PC-3 (cell line): ENCODE results near the gene SENP3. TPM values are rescaled to one million over a fixed set of nuclear protein-coding genes. Genes with fewer than 3 reads are reported as not detected.

ENCODE experiments used
- ATAC-seq: fragments of 200-7000 bp; cut with Tn5 transposase; 2 replicates; pipeline ENCODE4 v1.9.1; 2020; ENCODE audit warnings: mild to moderate bottlenecking, moderate library complexity
- BruUV-seq: library from RNA; stranded (reverse); fragments of 400-500 nt; replicated peaks from 2 replicates; lab custom pipeline; 2021; lab: Mats Ljungman, UMichigan
- CTCF ChIA-PET: fragments of 300-600 bp; sonication (Branson Sonifier 250); formaldehyde crosslinking; loops from one replicate; lab custom pipeline; 2022; ENCODE audit warnings: antibody characterized with exemption; lab: Charles Lee
- POLR2A ChIA-PET: fragments of 300-600 bp; sonication (Branson Sonifier 250); formaldehyde crosslinking; loops from one replicate; lab custom pipeline; 2022; ENCODE audit warnings: antibody characterized with exemption; ENCODE audit not compliant: unreplicated experiment; lab: Charles Lee
- DNase-seq: peaks from one replicate; pipeline ENCODE4 v3.0.0-alpha.2; 2015
- H2AFZ ChIP-seq: fragments of 300-600 bp; sonication (generic); 2 replicates; pipeline ENCODE4 v1.6.0; 2016; ENCODE audit warnings: antibody characterized with exemption, low read length
- H3F3A ChIP-seq: fragments of 300-600 bp; sonication (generic); one replicate; pipeline ENCODE4 v1.6.0; 2017; ENCODE audit warnings: antibody characterized with exemption, low read length, control low read depth, mild to moderate bottlenecking; ENCODE audit not compliant: unreplicated experiment
- H3K27ac ChIP-seq: fragments of 300-600 bp; sonication (generic); 2 replicates; pipeline ENCODE4 v1.5.1; 2016; ENCODE audit warnings: mild to moderate bottlenecking, low read length
- H3K27me3 ChIP-seq: fragments of 300-600 bp; sonication (generic); 2 replicates; pipeline ENCODE4 v1.6.1; 2016; ENCODE audit warnings: low read length, mixed read lengths
- H3K36me3 ChIP-seq: fragments of 300-600 bp; sonication (generic); 2 replicates; pipeline ENCODE4 v1.6.1; 2016; ENCODE audit warnings: low read depth, mixed run types, low read length, mixed read lengths
- H3K4me1 ChIP-seq: fragments of 300-600 bp; sonication (generic); 2 replicates; pipeline ENCODE4 v1.5.1; 2016; ENCODE audit warnings: low read length; ENCODE audit not compliant: insufficient read depth
- H3K4me2 ChIP-seq: fragments of 300-600 bp; sonication (generic); 2 replicates; pipeline ENCODE4 v1.6.0; 2016; ENCODE audit warnings: low read length
- H3K4me3 ChIP-seq: fragments of 300-600 bp; sonication (generic); 2 replicates; pipeline ENCODE4 v1.5.1; 2016; ENCODE audit warnings: mild to moderate bottlenecking, low read length, mixed read lengths
- H3K79me2 ChIP-seq: fragments of 300-600 bp; sonication (generic); 2 replicates; pipeline ENCODE4 v1.6.1; 2017; ENCODE audit warnings: low read length, mixed read lengths
- H3K9ac ChIP-seq: fragments of 300-600 bp; sonication (generic); 2 replicates; pipeline ENCODE4 v1.6.0; 2016; ENCODE audit warnings: mild to moderate bottlenecking, low read length
- H3K9me2 ChIP-seq: fragments of 300-600 bp; sonication (generic); replicated peaks from 2 replicates; pipeline ENCODE4 v1.6.1; 2016; ENCODE audit warnings: mixed run types, low read length, mixed read lengths
- H3K9me3 ChIP-seq: fragments of 300-600 bp; sonication (generic); 2 replicates; pipeline ENCODE4 v1.6.1; 2016; ENCODE audit warnings: low read length, mixed read lengths
- H4K20me1 ChIP-seq: fragments of 300-600 bp; sonication (generic); 2 replicates; pipeline ENCODE4 v1.6.1; 2016; ENCODE audit warnings: low read length, mixed read lengths
- CTCF ChIP-seq: fragments of 300-600 bp; sonication (generic); conservative IDR thresholded peaks from 2 replicates; pipeline ENCODE4 v1.5.1; 2017; ENCODE audit warnings: antibody characterized with exemption, low read depth, mild to moderate bottlenecking, low read length
- EZH2 ChIP-seq: fragments of 300-600 bp; sonication (generic); IDR thresholded peaks from one replicate; pipeline ENCODE4 v1.6.1; 2017; ENCODE audit warnings: antibody characterized with exemption, mild to moderate bottlenecking, low read length; ENCODE audit not compliant: unreplicated experiment
- EZH2phosphoT487 ChIP-seq: fragments of 300-600 bp; sonication (generic); IDR thresholded peaks from 2 replicates; pipeline ENCODE4 v1.6.1; 2018; ENCODE audit warnings: mild to moderate bottlenecking, antibody characterized with exemption, low read length, borderline replicate concordance
- intact Hi-C: fragments of 100-400 bp; cut with micrococcal nuclease; formaldehyde crosslinking; loops from 2 replicates; pipeline ENCODE4 v1.9.0; 2023
- total RNA-seq: library from RNA; depleted of rRNA; stranded (reverse); fragments of >200 nt; gene quantifications from 2 replicates; pipeline ENCODE4 v1.2.3, GENCODE V29; 2014; rRNA removed

Gene SENP3
- total RNA-seq, 1 experiment from 2014 or later = 82.8 TPM

- H3K27me3 ChIP-seq = no peaks in the 10 kb centered on the region
- no peaks in the 10 kb centered on the region; the same call in 1 of the 2 replicates for H3K4me1 ChIP-seq
- TF ChIP-seq EZH2phosphoT487 (no peak), CTCF (no peak), EZH2 (no peak)
- intact Hi-C loops = no loop called here
- no peaks in the 10 kb centered on the region for H3K36me3 ChIP-seq
- H3K4me3 ChIP-seq = no peak overlapping the region
- no peak overlapping the region for H3K4me2 ChIP-seq
- ChIA-PET CTCF (no interaction called here), POLR2A (no interaction called here)
- H3K9me3 ChIP-seq = no peaks in the 10 kb centered on the region
- no peak overlapping the region for H3K27ac ChIP-seq
- peaks cover 8% of the 10 kb centered on the region for H3K79me2 ChIP-seq
- H3K9me2 ChIP-seq = no peaks in the 10 kb centered on the region
- ATAC-seq (no peak), DNase-seq (no peak)
- H3F3A ChIP-seq = no peaks in the 10 kb centered on the region
- no peak overlapping the region for H2AFZ ChIP-seq
- H3K9ac ChIP-seq = no peak overlapping the region
- no TSS peak for BruUV-seq
- no peaks in the 10 kb centered on the region for H4K20me1 ChIP-seq
Observed at GRCh38 chr17:7618608-7619007, 56.9 kb downstream of the SENP3 start.

GRCh38 chr17:7620835-7621234, 59.1 kb downstream of the SENP3 start:
- no peaks in the 10 kb centered on the region for H4K20me1 ChIP-seq
- ATAC-seq (no peak), DNase-seq (no peak)
- H3K9me3 ChIP-seq = no peaks in the 10 kb centered on the region
- H3K9ac ChIP-seq = no peak overlapping the region
- H3K79me2 ChIP-seq = no peaks in the 10 kb centered on the region
- H3K27ac ChIP-seq = no peak overlapping the region
- intact Hi-C loops = no loop called here
- H3K4me3 ChIP-seq = no peak overlapping the region
- H3K9me2 ChIP-seq = no peaks in the 10 kb centered on the region
- H3K36me3 ChIP-seq = no peaks in the 10 kb centered on the region
- POLR2A ChIA-PET = no interaction called here
- BruUV-seq = no TSS peak
- H3K4me1 ChIP-seq = no peaks in the 10 kb centered on the region
- H2AFZ ChIP-seq = no peak overlapping the region
- H3K4me2 ChIP-seq = no peak overlapping the region
- no peak for TF ChIP-seq EZH2phosphoT487
- no peak for TF ChIP-seq EZH2
- no peak for TF ChIP-seq CTCF
- no peaks in the 10 kb centered on the region for H3K27me3 ChIP-seq
- no peaks in the 10 kb centered on the region for H3F3A ChIP-seq
- CTCF ChIA-PET = interaction anchor here (1.0 kb wide), 1 partner anchor 31 kb away, joined by 5 read pairs; no protein-coding TSS in a partner anchor

Other genes with a start within 250 kb of the SENP3 start
- gene GPS2, start 246.6 kb upstream of the SENP3 start, total RNA-seq = 30.8 and 45.8 TPM in 2 replicates
- 21.4 and 27.7 TPM in 2 replicates for gene NEURL4, start 232.6 kb upstream of the SENP3 start, total RNA-seq
- not detected in 2 replicates for gene ACAP1, start 225.4 kb upstream of the SENP3 start, total RNA-seq
- 7.0 and 7.6 TPM in 2 replicates for gene KCTD11, start 209.8 kb upstream of the SENP3 start, total RNA-seq
- gene TMEM95, start 206.8 kb upstream of the SENP3 start, total RNA-seq = not detected in 2 replicates
- gene TNK1, start 180.8 kb upstream of the SENP3 start, total RNA-seq = 10.8 and 13.5 TPM in 2 replicates
- 53.8 and 62.7 TPM in 2 replicates for gene PLSCR3, start 167.4 kb upstream of the SENP3 start, total RNA-seq
- gene TMEM256, start 157.8 kb upstream of the SENP3 start, total RNA-seq = 56.6 and 82.4 TPM in 2 replicates
- 7.4 and 12.7 TPM in 2 replicates for gene NLGN2, start 154.1 kb upstream of the SENP3 start, total RNA-seq
- gene SPEM1, start 141.6 kb upstream of the SENP3 start, total RNA-seq = not detected in 2 replicates
- not detected in 2 replicates for gene SPEM2, start 136.3 kb upstream of the SENP3 start, total RNA-seq
- gene SPEM3, start 133.1 kb upstream of the SENP3 start, total RNA-seq = not detected in 2 replicates
- gene TMEM102, start 126.5 kb upstream of the SENP3 start, total RNA-seq = 14.0 and 17.9 TPM in 2 replicates
- gene FGF11, start 122.4 kb upstream of the SENP3 start, total RNA-seq = 0.69 and 1.0 TPM in 2 replicates
- gene CHRNB1, start 116.9 kb upstream of the SENP3 start, total RNA-seq = 2.1 and 2.9 TPM in 2 replicates
- gene ZBTB4, start 82.3 kb upstream of the SENP3 start, total RNA-seq = 14.7 and 18.4 TPM in 2 replicates
- gene SLC35G6, start 80.5 kb upstream of the SENP3 start, total RNA-seq = not detected in 2 replicates
- gene POLR2A, start 77.6 kb upstream of the SENP3 start, total RNA-seq = 47.1 and 95.7 TPM in 2 replicates
- gene TNFSF12, start 12.9 kb upstream of the SENP3 start, total RNA-seq = 15.2 and 24.2 TPM in 2 replicates
- gene TNFSF13, start 3.2 kb upstream of the SENP3 start, total RNA-seq = 3.6 and 5.2 TPM in 2 replicates
- gene CD68, start 17.7 kb downstream of the SENP3 start, total RNA-seq = 30.2 and 32.4 TPM in 2 replicates
- 71.0 and 94.1 TPM in 2 replicates for gene MPDU1, start 21.9 kb downstream of the SENP3 start, total RNA-seq
- gene SOX15, start 28.2 kb downstream of the SENP3 start, total RNA-seq = 6.3 and 7.0 TPM in 2 replicates
- gene FXR2, start 53.0 kb downstream of the SENP3 start, total RNA-seq = 51.4 and 67.2 TPM in 2 replicates
- gene SAT2, start 65.9 kb downstream of the SENP3 start, total RNA-seq = 27.6 and 33.1 TPM in 2 replicates
- not detected in 2 replicates for gene SHBG, start 68.2 kb downstream of the SENP3 start, total RNA-seq
- not detected in 2 replicates for gene ATP1B2, start 89.0 kb downstream of the SENP3 start, total RNA-seq
- gene TP53, start 125.6 kb downstream of the SENP3 start, total RNA-seq = 2.0 and 3.4 TPM in 2 replicates
- gene WRAP53, start 126.6 kb downstream of the SENP3 start, total RNA-seq = 18.0 and 22.6 TPM in 2 replicates
- 4.9 and 7.7 TPM in 2 replicates for gene EFNB3, start 143.3 kb downstream of the SENP3 start, total RNA-seq
- gene DNAH2, start 155.8 kb downstream of the SENP3 start, total RNA-seq = 0.62 and 0.92 TPM in 2 replicates